DOHH2 (cell line): ENCODE measurements around the gene GNS.

Experiments used
- H3F3A ChIP-seq: fragments of 200-600 bp; sonication (generic), shearing (Covaris generic); 2 replicates; pipeline ENCODE4 v1.6.0; 2016; ENCODE audit warnings: antibody characterized with exemption, mild to moderate bottlenecking; ENCODE audit not compliant: control insufficient read depth, insufficient read depth
- H3K27ac ChIP-seq: fragments of 200-600 bp; sonication (generic); 2 replicates; pipeline ENCODE4 v1.5.1; 2014; ENCODE audit warnings: low read depth, mild to moderate bottlenecking, low read length, moderate library complexity
- H3K27me3 ChIP-seq: fragments of 200-600 bp; sonication (generic); 2 replicates; pipeline ENCODE4 v1.6.1; 2014; ENCODE audit warnings: mild to moderate bottlenecking, low read length, mixed read lengths; ENCODE audit not compliant: control insufficient read depth
- H3K36me3 ChIP-seq: fragments of 200-600 bp; sonication (generic); 2 replicates; pipeline ENCODE4 v1.6.1; 2014; ENCODE audit warnings: mild to moderate bottlenecking, low read length, moderate library complexity, mixed read lengths; ENCODE audit not compliant: control insufficient read depth
- H3K4me1 ChIP-seq: fragments of 200-600 bp; sonication (generic); 2 replicates; pipeline ENCODE4 v1.6.1; 2014; ENCODE audit warnings: mild to moderate bottlenecking, low read length, mixed read lengths; ENCODE audit not compliant: control insufficient read depth
- H3K4me2 ChIP-seq: fragments of 200-600 bp; sonication (generic); 2 replicates; pipeline ENCODE4 v1.6.0; 2014; ENCODE audit warnings: mild to moderate bottlenecking, low read length, moderate library complexity
- H3K4me3 ChIP-seq: fragments of 200-600 bp; sonication (generic); 2 replicates; pipeline ENCODE4 v1.5.1; 2014; ENCODE audit warnings: mild to moderate bottlenecking, low read length, mixed read lengths
- H3K79me2 ChIP-seq: fragments of 200-600 bp; sonication (generic); 2 replicates; pipeline ENCODE4 v1.6.1; 2014; ENCODE audit warnings: mild to moderate bottlenecking, low read length, mixed read lengths; ENCODE audit not compliant: control insufficient read depth
- H3K9me2 ChIP-seq: fragments of 200-600 bp; sonication (generic); replicated peaks from 2 replicates; pipeline ENCODE4 v1.6.1; 2014; ENCODE audit warnings: mild to moderate bottlenecking, low read length, mixed read lengths; ENCODE audit not compliant: control insufficient read depth
- H3K9me3 ChIP-seq: fragments of 200-600 bp; sonication (generic); 2 replicates; pipeline ENCODE4 v1.6.1; 2014; ENCODE audit warnings: antibody characterized with exemption, low read length, mixed read lengths; ENCODE audit not compliant: control insufficient read depth, insufficient read depth
- H4K20me1 ChIP-seq: fragments of 200-600 bp; sonication (generic); 2 replicates; pipeline ENCODE4 v1.6.0; 2014; ENCODE audit warnings: low read depth, mild to moderate bottlenecking, antibody characterized with exemption, low read length, moderate library complexity; ENCODE audit not compliant: control insufficient read depth, insufficient read depth
- CTCF ChIP-seq: fragments of 200-600 bp; sonication (generic); IDR thresholded peaks from one replicate; pipeline ENCODE4 v1.5.1; 2014; ENCODE audit warnings: antibody characterized with exemption, mild to moderate bottlenecking, low read depth, low read length; ENCODE audit not compliant: poor library complexity, severe bottlenecking
- EZH2phosphoT487 ChIP-seq: fragments of 200-600 bp; sonication (generic); IDR thresholded peaks from 2 replicates; pipeline ENCODE4 v1.6.1; 2017; ENCODE audit warnings: borderline replicate concordance, mild to moderate bottlenecking, antibody characterized with exemption, low read length, moderate library complexity, mixed read lengths

The GNS gene

GRCh38 chr12:64792128-64792527, 32.9 kb upstream of the GNS start:
- H3K4me2 ChIP-seq = no peak overlapping the region
- no peaks in the 10 kb centered on the region for H3K79me2 ChIP-seq
- H3K27ac ChIP-seq = no peak overlapping the region
- no peaks in the 10 kb centered on the region for H3K9me3 ChIP-seq
- no peaks in the 10 kb centered on the region for H4K20me1 ChIP-seq
- no peak overlapping the region for H3K4me3 ChIP-seq
- no peaks in the 10 kb centered on the region for H3K9me2 ChIP-seq
- no peaks in the 10 kb centered on the region for H3K4me1 ChIP-seq
- no peaks in the 10 kb centered on the region for H3K36me3 ChIP-seq
- TF ChIP-seq EZH2phosphoT487 (no peak), CTCF (no peak)
- H3F3A ChIP-seq = no peaks in the 10 kb centered on the region
- H3K27me3 ChIP-seq = peaks cover 10% of the 10 kb centered on the region; the same call in 1 of the 2 replicates

- no peaks in the 10 kb centered on the region for H3F3A ChIP-seq
- no peaks in the 10 kb centered on the region for H3K9me3 ChIP-seq
- no peak overlapping the region for H3K27ac ChIP-seq
Observed at GRCh38 chr12:64791036-64791435, 31.8 kb upstream of the GNS start.

GRCh38 chr12:64790166-64790565, 31.0 kb upstream of the GNS start:
- Histone ChIP-seq H3K27ac (no peak overlapping the region), H3K27me3 (0 out of 2 replicates have a peak, but pooled peaks cover 10% of the 10 kb centered on the region), H4K20me1 (no peaks in the 10 kb centered on the region), H3K4me2 (no peak overlapping the region), H3K9me3 (no peaks in the 10 kb centered on the region), H3K9me2 (no peaks in the 10 kb centered on the region), H3K4me1 (no peaks in the 10 kb centered on the region), H3K36me3 (no peaks in the 10 kb centered on the region), H3K79me2 (no peaks in the 10 kb centered on the region), H3K4me3 (no peak overlapping the region), H3F3A (no peaks in the 10 kb centered on the region)
- no peak for TF ChIP-seq EZH2phosphoT487
- TF ChIP-seq CTCF = no peak

More at GRCh38 chr12:64791036-64791435, 31.8 kb upstream of the GNS start:
- Histone ChIP-seq H3K4me1 (no peaks in the 10 kb centered on the region), H3K27me3 (0 out of 2 replicates have a peak, but pooled peaks cover 6% of the 10 kb centered on the region), H3K4me2 (no peak overlapping the region), H3K4me3 (no peak overlapping the region), H3K36me3 (no peaks in the 10 kb centered on the region), H4K20me1 (no peaks in the 10 kb centered on the region), H3K79me2 (no peaks in the 10 kb centered on the region), H3K9me2 (no peaks in the 10 kb centered on the region)
- TF ChIP-seq CTCF (no peak), EZH2phosphoT487 (no peak)

- TF ChIP-seq EZH2phosphoT487 (no peak), CTCF (no peak)
- no peak overlapping the region for H3K27ac ChIP-seq
- no peaks in the 10 kb centered on the region for H4K20me1 ChIP-seq
- H3F3A ChIP-seq = peaks cover 8% of the 10 kb centered on the region; the same call in 1 of the 2 replicates
- no peak overlapping the region for H3K4me2 ChIP-seq
- H3K9me2 ChIP-seq = no peaks in the 10 kb centered on the region
- H3K4me3 ChIP-seq = no peak overlapping the region
- no peaks in the 10 kb centered on the region for H3K9me3 ChIP-seq
- H3K27me3 ChIP-seq = peaks cover 31% of the 10 kb centered on the region
- H3K36me3 ChIP-seq = no peaks in the 10 kb centered on the region
- H3K79me2 ChIP-seq = no peaks in the 10 kb centered on the region
- peaks cover 18% of the 10 kb centered on the region for H3K4me1 ChIP-seq
Observed at GRCh38 chr12:64785838-64786237, 26.6 kb upstream of the GNS start.
